ENCODE data around the gene NUAK1.

NUAK1 gene

GRCh38 chr12:106062693-106063092 lies 76.1 kb downstream of the NUAK1 start:
- Histone ChIP-seq H3K4me3 (ENCODE audit: low read depth, low read length) (no peak overlapping the region), H3K9me3 (ENCODE audit: control insufficient read depth, insufficient read depth, low read length) (no peaks in the 10 kb centered on the region), H3K27me3 (ENCODE audit: control insufficient read depth, insufficient read depth, low read length) (no peaks in the 10 kb centered on the region), H3K9ac (ENCODE audit: low read depth, low read length) (no peak overlapping the region), H3K4me1 (ENCODE audit: control insufficient read depth, insufficient read depth, low read length) (no peaks in the 10 kb centered on the region), H3K36me3 (ENCODE audit: control insufficient read depth, insufficient read depth, low read length) (peaks cover 3% of the 10 kb centered on the region)

DNA sequence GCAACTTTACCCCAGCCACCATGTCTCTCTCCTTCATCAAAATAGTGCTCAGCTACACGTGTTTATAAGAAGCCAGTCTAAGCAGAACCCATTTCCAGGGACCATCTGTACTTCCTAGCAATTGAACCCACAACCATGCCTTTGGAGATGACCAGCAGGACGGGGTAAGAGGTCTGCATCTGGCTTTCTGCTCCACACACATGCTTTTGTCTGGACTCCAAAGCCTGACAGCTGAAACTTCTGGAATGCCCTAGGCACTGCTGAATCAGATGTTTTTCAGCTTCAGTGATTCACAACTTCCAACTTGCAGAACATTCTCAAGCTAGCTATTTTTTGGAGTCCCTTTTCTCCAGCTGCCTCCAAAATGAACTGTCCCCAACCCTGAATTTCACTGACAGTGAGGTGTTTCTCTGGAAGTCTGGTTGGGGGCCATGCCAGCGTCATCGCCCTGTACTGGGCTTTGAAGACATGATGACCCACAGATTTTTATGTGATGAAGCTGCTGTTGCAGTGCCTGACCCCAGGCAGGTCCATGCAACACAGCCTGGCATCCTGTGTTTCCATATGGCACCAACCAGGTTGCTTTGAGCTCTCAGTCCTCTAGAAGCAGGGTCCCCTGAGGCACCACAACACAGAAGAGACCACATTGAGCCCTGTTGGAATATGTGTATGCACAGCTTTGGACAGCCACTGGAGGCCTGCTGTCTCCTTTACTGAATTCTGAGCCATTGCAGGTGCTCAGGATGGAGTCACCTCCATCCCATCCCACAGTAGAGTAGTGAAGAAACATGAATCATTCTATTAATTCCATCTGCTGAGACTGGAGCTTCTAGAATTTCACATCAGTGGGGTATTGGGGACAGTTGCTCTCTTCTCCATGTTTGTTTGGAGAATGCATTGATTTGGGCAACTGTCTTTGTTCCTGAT lies 80.2 kb downstream of the NUAK1 start:
- Histone ChIP-seq H3K9me3 (ENCODE audit: control insufficient read depth, insufficient read depth, low read length) (no peaks in the 10 kb centered on the region), H3K9ac (ENCODE audit: low read depth, low read length) (no peak overlapping the region), H3K4me1 (ENCODE audit: control insufficient read depth, insufficient read depth, low read length) (no peaks in the 10 kb centered on the region), H3K36me3 (ENCODE audit: control insufficient read depth, insufficient read depth, low read length) (no peaks in the 10 kb centered on the region), H3K4me3 (ENCODE audit: low read depth, low read length) (no peak overlapping the region), H3K27me3 (ENCODE audit: control insufficient read depth, insufficient read depth, low read length) (no peaks in the 10 kb centered on the region)

DNA sequence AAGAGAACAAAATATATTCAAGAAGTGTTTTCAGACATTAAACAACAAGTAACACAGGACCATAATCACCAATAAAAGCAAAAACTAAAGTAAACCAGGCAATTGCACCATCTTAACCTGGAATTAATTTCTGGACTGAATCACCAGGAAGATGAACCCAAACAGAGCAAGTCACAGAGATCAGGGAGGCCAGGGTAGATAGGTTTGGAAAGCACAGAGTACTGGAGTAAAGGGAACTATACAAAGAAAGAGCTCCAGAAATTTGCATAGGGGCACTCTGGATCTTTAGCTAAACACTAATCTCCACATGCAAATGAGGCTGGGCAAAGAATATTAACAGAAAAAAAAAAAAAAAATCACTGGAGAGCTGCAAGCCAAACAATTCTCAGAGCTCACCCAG lies 84.7 kb downstream of the NUAK1 start:
- Histone ChIP-seq H3K4me1 (ENCODE audit: control insufficient read depth, insufficient read depth, low read length) (no peaks in the 10 kb centered on the region), H3K27me3 (ENCODE audit: control insufficient read depth, insufficient read depth, low read length) (no peaks in the 10 kb centered on the region), H3K4me3 (ENCODE audit: low read depth, low read length) (no peak overlapping the region), H3K9me3 (ENCODE audit: control insufficient read depth, insufficient read depth, low read length) (no peaks in the 10 kb centered on the region), H3K36me3 (ENCODE audit: control insufficient read depth, insufficient read depth, low read length) (no peaks in the 10 kb centered on the region), H3K9ac (ENCODE audit: low read depth, low read length) (no peak overlapping the region)

GRCh38 chr12:106051853-106052531 lies 86.8 kb downstream of the NUAK1 start:
- Histone ChIP-seq H3K9me3 (ENCODE audit: control insufficient read depth, insufficient read depth, low read length) (no peaks in the 10 kb centered on the region), H3K4me3 (ENCODE audit: low read depth, low read length) (no peak overlapping the region), H3K27me3 (ENCODE audit: control insufficient read depth, insufficient read depth, low read length) (no peaks in the 10 kb centered on the region), H3K9ac (ENCODE audit: low read depth, low read length) (no peak overlapping the region), H3K4me1 (ENCODE audit: control insufficient read depth, insufficient read depth, low read length) (no peaks in the 10 kb centered on the region), H3K36me3 (ENCODE audit: control insufficient read depth, insufficient read depth, low read length) (no peaks in the 10 kb centered on the region)

GRCh38 chr12:106049546-106049945 lies 89.2 kb downstream of the NUAK1 start:
- no peaks in the 10 kb centered on the region for H3K27me3 ChIP-seq (ENCODE audit: control insufficient read depth, insufficient read depth, low read length)
- no peak overlapping the region for H3K9ac ChIP-seq (ENCODE audit: low read depth, low read length)
- H3K4me3 ChIP-seq (ENCODE audit: low read depth, low read length): no peak overlapping the region
- H3K36me3 ChIP-seq (ENCODE audit: control insufficient read depth, insufficient read depth, low read length): no peaks in the 10 kb centered on the region
- no peaks in the 10 kb centered on the region for H3K4me1 ChIP-seq (ENCODE audit: control insufficient read depth, insufficient read depth, low read length)
- H3K9me3 ChIP-seq (ENCODE audit: control insufficient read depth, insufficient read depth, low read length): no peaks in the 10 kb centered on the region

- H3K4me3 ChIP-seq (ENCODE audit: low read depth, low read length): no peak overlapping the region
- H3K4me1 ChIP-seq (ENCODE audit: control insufficient read depth, insufficient read depth, low read length): no peaks in the 10 kb centered on the region
- H3K36me3 ChIP-seq (ENCODE audit: control insufficient read depth, insufficient read depth, low read length): no peaks in the 10 kb centered on the region
- no peaks in the 10 kb centered on the region for H3K27me3 ChIP-seq (ENCODE audit: control insufficient read depth, insufficient read depth, low read length)
- no peaks in the 10 kb centered on the region for H3K9me3 ChIP-seq (ENCODE audit: control insufficient read depth, insufficient read depth, low read length)
- no peak overlapping the region for H3K9ac ChIP-seq (ENCODE audit: low read depth, low read length)
These were observed 89.6 kb downstream of the NUAK1 start for GRCh38 chr12:106049105-106049504.

DNA sequence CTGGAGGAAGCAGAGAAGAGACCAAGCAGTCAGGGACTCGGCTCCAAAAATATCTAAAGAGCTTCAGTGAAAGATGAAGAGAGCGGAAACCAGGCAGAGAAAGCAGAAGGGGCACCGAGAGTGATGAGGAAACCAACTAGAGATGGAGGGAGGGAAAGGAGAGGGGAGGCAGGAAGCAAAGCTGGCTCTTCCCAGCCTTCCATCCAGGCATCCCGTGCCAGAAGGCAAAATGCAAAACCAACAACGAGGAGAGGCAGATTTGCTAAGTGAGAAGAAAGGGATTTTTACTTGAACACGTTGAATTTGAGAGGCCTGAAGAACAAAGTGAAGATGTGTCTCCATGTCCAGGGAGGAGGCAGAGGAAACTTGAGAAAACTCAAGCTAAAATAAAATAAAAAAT lies 90.1 kb downstream of the NUAK1 start:
- H3K9ac ChIP-seq (ENCODE audit: low read depth, low read length): no peak overlapping the region
- no peaks in the 10 kb centered on the region for H3K4me1 ChIP-seq (ENCODE audit: control insufficient read depth, insufficient read depth, low read length)
- H3K36me3 ChIP-seq (ENCODE audit: control insufficient read depth, insufficient read depth, low read length): no peaks in the 10 kb centered on the region
- no peaks in the 10 kb centered on the region for H3K9me3 ChIP-seq (ENCODE audit: control insufficient read depth, insufficient read depth, low read length)
- no peak overlapping the region for H3K4me3 ChIP-seq (ENCODE audit: low read depth, low read length)
- no peaks in the 10 kb centered on the region for H3K27me3 ChIP-seq (ENCODE audit: control insufficient read depth, insufficient read depth, low read length)

GRCh38 chr12:106048016-106048415 lies 90.7 kb downstream of the NUAK1 start:
- no peak overlapping the region for H3K4me3 ChIP-seq (ENCODE audit: low read depth, low read length)
- H3K36me3 ChIP-seq (ENCODE audit: control insufficient read depth, insufficient read depth, low read length): no peaks in the 10 kb centered on the region
- no peaks in the 10 kb centered on the region for H3K27me3 ChIP-seq (ENCODE audit: control insufficient read depth, insufficient read depth, low read length)
- no peaks in the 10 kb centered on the region for H3K4me1 ChIP-seq (ENCODE audit: control insufficient read depth, insufficient read depth, low read length)
- no peak overlapping the region for H3K9ac ChIP-seq (ENCODE audit: low read depth, low read length)
- no peaks in the 10 kb centered on the region for H3K9me3 ChIP-seq (ENCODE audit: control insufficient read depth, insufficient read depth, low read length)

GRCh38 chr12:106046947-106047346 lies 91.8 kb downstream of the NUAK1 start:
- H3K4me3 ChIP-seq (ENCODE audit: low read depth, low read length): no peak overlapping the region
- no peak overlapping the region for H3K9ac ChIP-seq (ENCODE audit: low read depth, low read length)
- H3K27me3 ChIP-seq (ENCODE audit: control insufficient read depth, insufficient read depth, low read length): no peaks in the 10 kb centered on the region
- H3K4me1 ChIP-seq (ENCODE audit: control insufficient read depth, insufficient read depth, low read length): no peaks in the 10 kb centered on the region
- H3K9me3 ChIP-seq (ENCODE audit: control insufficient read depth, insufficient read depth, low read length): no peaks in the 10 kb centered on the region
- no peaks in the 10 kb centered on the region for H3K36me3 ChIP-seq (ENCODE audit: control insufficient read depth, insufficient read depth, low read length)

DNA sequence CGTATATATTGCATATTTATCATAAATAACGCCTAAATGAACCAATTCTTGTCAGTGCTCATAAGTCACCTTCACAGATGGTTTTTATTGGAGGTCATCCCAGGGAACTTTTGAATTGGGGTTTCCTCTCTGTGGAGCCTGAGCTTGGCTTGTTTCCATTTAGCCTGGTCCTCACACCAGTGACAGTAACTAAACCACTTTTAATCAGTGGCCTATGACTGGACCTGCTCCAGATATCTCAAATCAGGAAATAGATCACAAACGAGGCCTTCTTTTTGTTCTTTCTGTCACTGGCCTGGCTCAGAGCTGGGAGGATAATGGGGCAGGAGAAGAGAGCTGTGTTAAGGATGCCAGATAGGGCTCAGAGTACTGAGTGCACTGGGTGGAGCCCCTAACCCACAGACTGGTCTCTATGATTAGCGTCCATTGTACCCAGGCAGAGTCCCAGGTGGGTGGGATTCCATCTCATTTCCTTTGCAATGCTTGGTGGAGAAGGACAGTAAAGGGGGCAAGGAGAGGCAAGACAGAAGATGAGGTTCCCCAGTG lies 92.4 kb downstream of the NUAK1 start:
- Histone ChIP-seq H3K4me3 (ENCODE audit: low read depth, low read length) (no peak overlapping the region), H3K9ac (ENCODE audit: low read depth, low read length) (no peak overlapping the region), H3K4me1 (ENCODE audit: control insufficient read depth, insufficient read depth, low read length) (no peaks in the 10 kb centered on the region), H3K9me3 (ENCODE audit: control insufficient read depth, insufficient read depth, low read length) (no peaks in the 10 kb centered on the region), H3K27me3 (ENCODE audit: control insufficient read depth, insufficient read depth, low read length) (no peaks in the 10 kb centered on the region), H3K36me3 (ENCODE audit: control insufficient read depth, insufficient read depth, low read length) (no peaks in the 10 kb centered on the region)

- H3K9me3 ChIP-seq (ENCODE audit: control insufficient read depth, insufficient read depth, low read length): no peaks in the 10 kb centered on the region
- H3K36me3 ChIP-seq (ENCODE audit: control insufficient read depth, insufficient read depth, low read length): no peaks in the 10 kb centered on the region
- H3K9ac ChIP-seq (ENCODE audit: low read depth, low read length): no peak overlapping the region
- no peak overlapping the region for H3K4me3 ChIP-seq (ENCODE audit: low read depth, low read length)
- no peaks in the 10 kb centered on the region for H3K27me3 ChIP-seq (ENCODE audit: control insufficient read depth, insufficient read depth, low read length)
- no peaks in the 10 kb centered on the region for H3K4me1 ChIP-seq (ENCODE audit: control insufficient read depth, insufficient read depth, low read length)
These were observed 93.5 kb downstream of the NUAK1 start for GRCh38 chr12:106045251-106045674.

DNA sequence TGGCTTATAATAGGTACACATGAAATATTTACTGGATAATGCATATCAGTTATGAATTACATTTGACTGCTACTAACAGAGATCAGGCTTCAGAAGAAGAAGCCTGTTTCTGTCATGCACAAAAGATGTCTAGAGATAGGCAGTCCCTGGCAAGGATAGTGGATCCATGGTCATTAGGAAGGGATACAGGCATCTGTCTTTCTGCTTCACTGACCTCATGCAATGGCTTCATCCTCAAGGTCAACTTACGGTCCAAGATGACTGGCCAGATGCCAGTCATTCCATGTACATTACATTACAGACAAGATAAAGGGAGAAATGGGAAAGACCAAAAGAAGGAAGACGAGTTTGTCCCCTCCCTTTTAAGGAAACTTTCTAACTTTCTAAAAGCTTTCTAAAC lies 94.0 kb downstream of the NUAK1 start:
- Histone ChIP-seq H3K36me3 (ENCODE audit: control insufficient read depth, insufficient read depth, low read length) (no peaks in the 10 kb centered on the region), H3K27me3 (ENCODE audit: control insufficient read depth, insufficient read depth, low read length) (no peaks in the 10 kb centered on the region), H3K4me3 (ENCODE audit: low read depth, low read length) (no peak overlapping the region), H3K9ac (ENCODE audit: low read depth, low read length) (no peak overlapping the region), H3K9me3 (ENCODE audit: control insufficient read depth, insufficient read depth, low read length) (no peaks in the 10 kb centered on the region), H3K4me1 (ENCODE audit: control insufficient read depth, insufficient read depth, low read length) (no peaks in the 10 kb centered on the region)

Data from iPS-15b (cell line).